HG03565 (cell line): ENCODE measurements around the gene OR4C5.
"Not testable (repeated sequence)": the region's sequence is repeated elsewhere in the genome, so short reads cannot be mapped to it uniquely, and the experiment has no call there.

Experiments
- ATAC-seq: cut with Tn5 transposase; IDR thresholded peaks from one replicate; pipeline ENCODE4 v1.9.1; 2021; ENCODE audit warnings: mild to moderate bottlenecking, moderate library complexity; ENCODE audit not compliant: unreplicated experiment

OR4C5 gene

DNA sequence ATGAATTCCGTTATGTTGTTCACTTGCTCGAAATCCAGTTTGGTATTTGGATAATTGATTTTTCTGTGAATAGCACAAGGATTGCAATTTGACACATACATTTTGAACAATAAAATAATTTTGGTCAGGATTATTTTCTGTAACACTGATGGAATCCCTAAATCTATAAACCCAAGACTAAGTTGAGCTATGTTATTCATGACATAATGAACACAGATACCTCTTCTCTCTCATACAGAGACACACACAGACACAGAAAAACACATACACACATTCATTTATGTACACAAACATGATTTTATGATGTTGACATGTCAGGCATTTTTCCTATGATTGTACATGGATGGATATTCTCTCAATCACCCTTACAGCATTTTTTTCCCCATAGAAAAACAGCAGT lies at the start of gene OR4C5:
TSS of gene OR4C5 (minus strand) at position 101 of the 400 bp plus-strand sequence. CDS start at position 101, 0 bp downstream.
- ATAC-seq = no peak

GRCh38 chr11:48384670-48385069 lies 18.4 kb upstream of the OR4C5 start:
- ATAC-seq = no peak

- not testable (repeated sequence) for ATAC-seq
These were observed 17.9 kb upstream of the OR4C5 start for GRCh38 chr11:48384151-48384550.

DNA sequence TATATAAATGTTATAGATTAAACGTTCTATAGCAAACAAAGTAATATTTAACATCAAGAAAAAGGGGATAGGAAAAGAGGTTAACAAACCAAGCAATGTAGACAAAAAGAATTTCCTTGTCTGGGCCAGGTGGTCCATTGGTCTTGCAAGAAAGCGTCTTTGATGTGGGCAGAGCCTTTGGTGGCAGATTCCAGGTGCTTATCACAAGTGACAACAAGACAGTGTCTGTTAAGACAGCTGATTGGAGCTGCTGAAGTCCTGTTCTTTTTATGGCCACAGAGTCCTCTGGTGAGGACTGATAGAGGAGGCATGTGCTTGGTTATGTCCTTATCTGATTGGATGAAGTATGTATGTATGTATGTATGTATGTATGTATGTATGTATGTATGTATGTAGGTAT lies 5.0 kb downstream of the OR4C5 start:
- not testable (repeated sequence) for ATAC-seq

GRCh38 chr11:48354677-48355076 lies 11.6 kb downstream of the OR4C5 start:
- no peak for ATAC-seq

DNA sequence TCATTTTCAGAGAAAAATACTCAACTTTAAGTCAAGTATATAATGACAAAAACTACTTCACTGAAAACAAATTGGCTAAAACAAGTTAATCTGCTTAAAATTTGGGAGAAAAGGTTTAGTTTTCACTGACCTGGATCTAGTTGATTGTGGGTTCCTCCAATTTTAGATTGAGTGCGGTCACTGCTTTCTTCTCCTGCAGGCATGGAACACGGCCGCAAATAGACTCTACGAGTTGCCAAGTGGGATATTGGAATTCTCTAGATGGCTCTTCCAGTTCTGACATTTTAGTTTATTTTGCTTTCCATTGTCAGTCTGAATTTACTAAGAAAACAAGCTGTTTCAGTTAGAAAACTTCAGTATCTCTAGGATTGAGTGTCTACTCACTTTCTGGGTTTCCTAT lies 12.3 kb downstream of the OR4C5 start:
- no peak for ATAC-seq

DNA sequence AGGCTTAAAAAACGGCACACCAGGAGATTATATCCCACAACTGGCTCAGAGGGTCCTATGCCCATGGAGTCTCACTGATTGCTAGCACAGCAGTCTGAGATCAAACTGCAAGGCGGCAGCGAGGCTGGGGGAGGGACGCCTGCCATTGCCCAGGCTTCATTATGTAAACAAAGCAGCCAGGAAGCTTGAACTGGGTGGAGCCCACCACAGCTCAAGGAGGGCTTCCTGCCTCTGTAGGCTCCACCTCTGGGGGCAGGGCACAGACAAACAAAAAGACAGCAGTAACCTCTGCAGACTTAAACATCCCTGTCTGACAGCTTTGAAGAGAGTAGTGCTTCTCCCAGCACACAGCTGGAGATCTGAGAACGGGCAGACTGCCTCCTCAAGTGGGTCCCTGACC lies 20.0 kb downstream of the OR4C5 start:
- ATAC-seq = not testable (repeated sequence)

- ATAC-seq = not testable (repeated sequence)
These were observed 23.8 kb downstream of the OR4C5 start for GRCh38 chr11:48342505-48342904.

DNA sequence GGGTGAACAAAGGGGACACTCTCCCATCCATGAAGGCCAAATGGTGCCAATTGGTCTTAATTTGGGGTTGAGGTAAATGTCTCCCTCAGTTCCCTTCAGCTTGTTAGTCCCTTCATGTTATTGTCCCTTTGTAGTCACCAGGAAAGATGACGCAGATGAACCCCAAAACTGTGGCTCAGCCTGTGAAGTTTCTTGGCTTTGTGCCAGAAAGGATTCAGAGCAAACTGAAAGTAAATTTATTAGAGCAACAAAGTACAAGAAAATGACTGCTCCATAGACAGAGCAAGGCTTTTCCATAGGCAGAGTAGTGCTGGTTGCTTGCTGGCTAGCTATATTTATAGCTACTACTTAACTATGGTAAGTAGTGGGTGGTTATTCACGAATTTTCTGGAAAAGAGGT lies 24.8 kb downstream of the OR4C5 start:
- ATAC-seq = no peak

- not testable (repeated sequence) for ATAC-seq
These were observed 41.6 kb downstream of the OR4C5 start, which contains the start of gene OR4C3 for GRCh38 chr11:48324620-48325019. Gene OR4C3, plus strand, starts transcription at chr11:48324920. Its CDS starts 102 bp downstream, at chr11:48325022.

- not testable (repeated sequence) for ATAC-seq
These were observed 46.5 kb downstream of the OR4C5 start for GRCh38 chr11:48319813-48320212.
